Measurements from ENCODE around the gene DSG2. TPM values are rescaled to one million over a fixed set of nuclear protein-coding genes. Genes with fewer than 3 reads are reported as not detected.

The DSG2 gene
- total and polyA plus RNA-seq, 10 donors: 0.06 to 0.79 (median 0.20) TPM; not detected in 1

DNA sequence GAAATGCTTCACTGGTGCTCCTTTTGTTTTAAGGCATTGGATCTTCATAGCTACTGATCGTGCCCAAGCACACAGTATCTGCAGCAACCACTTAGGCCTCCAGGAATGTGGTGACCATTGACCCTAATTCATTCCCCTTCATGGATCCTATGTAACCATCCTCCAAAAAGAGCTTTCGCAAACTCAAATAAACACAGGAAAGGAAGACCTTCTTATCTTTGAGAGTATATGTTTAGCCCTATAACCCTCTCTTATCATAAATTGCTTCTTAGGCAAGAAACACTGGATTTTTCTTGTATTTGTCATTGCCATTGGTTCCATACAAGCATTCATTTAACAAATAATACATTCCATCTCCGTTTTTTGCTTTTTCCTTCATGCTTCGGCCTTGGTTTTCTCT, 89.6 kb downstream of the DSG2 start:
- Histone ChIP-seq H3K4me3 (no peak overlapping the region), H3K4me1 (peaks cover 0 to 7% (median 0%) of the 10 kb centered on the region in 6 donors), H3K9me3 (no peaks in the 10 kb centered on the region), H3K27ac (no peak overlapping the region), H3K27me3 (replicated peaks in 1 of 7) (no peaks in the 10 kb centered on the region), H3K36me3 (no peaks in the 10 kb centered on the region)
- no peak for TF ChIP-seq CTCF (IDR thresholded peaks at IDR 0.05 in 8 of 11, conservative IDR thresholded peaks at IDR 0.05 in 3 of 11)
- no peak for TF ChIP-seq POLR2AphosphoS5 (IDR thresholded peaks at IDR 0.05)
- no peak for TF ChIP-seq POLR2A (IDR thresholded peaks at IDR 0.05)
- intact Hi-C loops (cut with DNase I; ENCODE audit: low total_unique reads): no loop called here
- DNase-seq: no peak
- 76 to 93% (median 84%) methylated on average over 4 of the region's 4 CpGs for WGBS, 5 donors

GRCh38 chr18:31590570-31590969, 92.6 kb downstream of the DSG2 start:
- TF ChIP-seq POLR2AphosphoS5 (IDR thresholded peaks at IDR 0.05) (no peak), POLR2A (IDR thresholded peaks at IDR 0.05) (no peak), CTCF (IDR thresholded peaks at IDR 0.05 in 8 of 11, conservative IDR thresholded peaks at IDR 0.05 in 3 of 11) (no peak)
- Histone ChIP-seq H3K36me3 (no peaks in the 10 kb centered on the region), H3K27ac (no peak overlapping the region), H3K4me1 (peaks cover 0 to 7% (median 0%) of the 10 kb centered on the region in 6 donors), H3K9me3 (no peaks in the 10 kb centered on the region), H3K27me3 (replicated peaks in 1 of 7) (no peaks in the 10 kb centered on the region), H3K4me3 (no peak overlapping the region)
- WGBS, 5 donors: 79 to 87% (median 86%) methylated on average over 8 of the region's 8 CpGs
- DNase-seq: no peak
- intact Hi-C loops (cut with DNase I; ENCODE audit: low total_unique reads): no loop called here

GRCh38 chr18:31591113-31591512, 93.1 kb downstream of the DSG2 start:
- 48 to 76% (median 66%) methylated on average over 2 of the region's 2 CpGs for WGBS, 5 donors
- no peak overlapping the region for H3K27ac ChIP-seq

DNA sequence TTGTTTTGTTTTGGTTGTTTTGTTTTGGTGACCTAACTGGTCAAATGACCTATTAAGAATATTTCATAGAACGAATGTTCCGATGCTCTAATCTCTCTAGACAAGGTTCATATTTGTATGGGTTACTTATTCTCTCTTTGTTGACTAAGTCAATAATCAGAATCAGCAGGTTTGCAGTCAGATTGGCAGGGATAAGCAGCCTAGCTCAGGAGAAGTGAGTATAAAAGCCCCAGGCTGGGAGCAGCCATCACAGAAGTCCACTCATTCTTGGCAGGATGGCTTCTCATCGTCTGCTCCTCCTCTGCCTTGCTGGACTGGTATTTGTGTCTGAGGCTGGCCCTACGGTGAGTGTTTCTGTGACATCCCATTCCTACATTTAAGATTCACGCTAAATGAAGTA, 93.7 kb downstream of the DSG2 start, which contains the start of gene TTR:
TTR (plus strand) TSS at position 250 of the 400 bp plus-strand sequence; CDS start at position 276, 26 bp downstream.
- WGBS, 5 donors: 75 to 90% (median 81%) methylated on average over 5 of the region's 5 CpGs
- DNase-seq: no peak
- no peaks in the 10 kb centered on the region for H3K36me3 ChIP-seq
- H3K4me1 ChIP-seq: peaks cover 0 to 7% (median 0%) of the 10 kb centered on the region in 6 donors
- H3K27me3 ChIP-seq (replicated peaks in 1 of 7): no peaks in the 10 kb centered on the region
- H3K9me3 ChIP-seq: no peaks in the 10 kb centered on the region
- H3K4me3 ChIP-seq: no peak within 1 kb of the TSS
- intact Hi-C loops (cut with DNase I; ENCODE audit: low total_unique reads): no loop called here
- no peak within 1 kb of the TSS for H3K27ac ChIP-seq
- TF ChIP-seq POLR2AphosphoS5 (IDR thresholded peaks at IDR 0.05): no peak
- no peak for TF ChIP-seq POLR2A (IDR thresholded peaks at IDR 0.05)
- TF ChIP-seq CTCF (IDR thresholded peaks at IDR 0.05 in 8 of 11, conservative IDR thresholded peaks at IDR 0.05 in 3 of 11): no peak

More at GRCh38 chr18:31591113-31591512, 93.1 kb downstream of the DSG2 start:
- Histone ChIP-seq H3K4me1 (peaks cover 0 to 7% (median 0%) of the 10 kb centered on the region in 6 donors), H3K4me3 (no peak overlapping the region), H3K9me3 (no peaks in the 10 kb centered on the region), H3K36me3 (no peaks in the 10 kb centered on the region), H3K27me3 (replicated peaks in 1 of 7) (no peaks in the 10 kb centered on the region)
- DNase-seq: no peak
- TF ChIP-seq POLR2AphosphoS5 (IDR thresholded peaks at IDR 0.05): no peak
- TF ChIP-seq CTCF (IDR thresholded peaks at IDR 0.05 in 8 of 11, conservative IDR thresholded peaks at IDR 0.05 in 3 of 11): no peak
- TF ChIP-seq POLR2A (IDR thresholded peaks at IDR 0.05): no peak
- intact Hi-C loops (cut with DNase I; ENCODE audit: low total_unique reads): no loop called here
